GM12892 (cell line): ENCODE measurements around the gene EPS8L3.
"Not testable (repeated sequence)": the region's sequence is repeated elsewhere in the genome, so short reads cannot be mapped to it uniquely, and the experiment has no call there.

Experiments
- DNase-seq: peaks from one replicate; pipeline ENCODE4 v3.0.0; 2011; ENCODE audit not compliant: insufficient read length
- FAIRE-seq: peaks from 2 replicates; lab custom pipeline; 2011; peaks lifted over from hg19 to GRCh38; lab: Jason Lieb, UNC
- POLR2A ChIP-seq: IDR thresholded peaks from 2 replicates; pipeline ENCODE4 v1.6.1; 2011; ENCODE audit warnings: low read depth, low read length, control low read depth
- POLR2AphosphoS5 ChIP-seq: IDR thresholded peaks from 2 replicates; pipeline ENCODE4 v1.6.1; 2011; ENCODE audit warnings: low read depth, low read length, control low read depth
- TAF1 ChIP-seq: IDR thresholded peaks from 2 replicates; pipeline ENCODE4 v1.6.1; 2011; ENCODE audit warnings: low read depth, mild to moderate bottlenecking, control low read depth, low read length, borderline replicate concordance

EPS8L3 gene

GRCh38 chr1:109704173-109704572 is 59.5 kb downstream of the EPS8L3 start:
- FAIRE-seq (no peak), DNase-seq (no peak)
- no peak for TF ChIP-seq POLR2A
- TF ChIP-seq TAF1: no peak
- no peak for TF ChIP-seq POLR2AphosphoS5

DNA sequence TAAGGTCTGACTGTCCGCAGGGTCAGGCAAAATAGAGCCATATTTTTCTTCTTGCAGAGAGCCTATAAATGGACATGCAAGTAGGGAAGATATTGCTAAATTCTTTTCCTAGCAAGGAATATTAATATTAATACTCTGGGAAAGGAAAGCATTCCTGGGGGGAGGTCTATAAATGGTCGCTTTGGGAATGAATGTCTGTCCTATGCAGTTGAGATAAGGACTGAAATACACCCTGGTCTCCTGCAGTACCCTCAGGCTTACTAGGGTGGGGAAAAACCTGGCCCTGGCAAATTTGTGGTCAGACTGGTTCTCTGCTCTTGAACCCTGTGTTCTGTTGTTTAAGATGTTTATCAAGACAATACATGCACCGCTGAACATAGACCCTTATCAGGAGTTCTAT is 60.8 kb downstream of the EPS8L3 start:
- FAIRE-seq, DNase-seq: not testable (repeated sequence)
